ENCODE data around the gene USP49. TPM values are rescaled to one million over a fixed set of nuclear protein-coding genes. Genes with fewer than 3 reads are reported as not detected.

USP49 gene
- total and polyA plus RNA-seq, 2 of the 13 experiments (the other 11 are each of a cell fraction or from before 2014, with no cell fraction given) = 2.9 to 4.3 TPM

DNA sequence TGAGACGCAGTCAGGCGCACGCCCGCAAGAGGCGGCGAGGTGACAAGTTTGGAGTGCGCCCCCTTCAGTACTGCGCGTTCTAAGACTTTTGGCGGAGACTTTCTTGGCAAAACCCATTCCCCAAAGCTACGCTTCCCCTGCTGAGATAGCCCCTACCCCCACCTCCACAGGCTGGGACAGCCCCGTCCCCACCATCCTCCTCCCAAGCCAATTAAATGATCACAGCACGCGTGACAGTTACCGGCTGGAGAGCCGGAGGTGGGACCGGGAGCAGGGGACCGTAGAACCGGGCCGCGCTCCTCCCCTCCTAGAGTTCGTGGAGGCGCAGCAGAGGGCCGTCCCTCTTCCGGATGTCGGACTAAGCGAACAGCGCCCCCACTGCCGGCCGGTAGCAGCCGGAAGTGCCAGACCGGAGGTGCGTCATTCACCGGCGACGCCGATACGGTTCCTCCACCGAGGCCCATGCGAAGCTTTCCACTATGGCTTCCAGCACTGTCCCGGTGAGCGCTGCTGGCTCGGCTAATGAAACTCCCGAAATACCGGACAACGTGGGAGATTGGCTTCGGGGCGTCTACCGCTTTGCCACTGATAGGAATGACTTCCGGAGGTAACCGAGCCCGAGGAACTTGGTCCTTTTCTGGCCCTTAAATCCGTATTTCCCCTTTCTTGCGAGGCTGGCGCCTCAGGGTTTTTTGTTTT lies 107.8 kb downstream of the USP49 start, which contains the start of gene TOMM6 (continued):
- TF ChIP-seq, protein P1, sequence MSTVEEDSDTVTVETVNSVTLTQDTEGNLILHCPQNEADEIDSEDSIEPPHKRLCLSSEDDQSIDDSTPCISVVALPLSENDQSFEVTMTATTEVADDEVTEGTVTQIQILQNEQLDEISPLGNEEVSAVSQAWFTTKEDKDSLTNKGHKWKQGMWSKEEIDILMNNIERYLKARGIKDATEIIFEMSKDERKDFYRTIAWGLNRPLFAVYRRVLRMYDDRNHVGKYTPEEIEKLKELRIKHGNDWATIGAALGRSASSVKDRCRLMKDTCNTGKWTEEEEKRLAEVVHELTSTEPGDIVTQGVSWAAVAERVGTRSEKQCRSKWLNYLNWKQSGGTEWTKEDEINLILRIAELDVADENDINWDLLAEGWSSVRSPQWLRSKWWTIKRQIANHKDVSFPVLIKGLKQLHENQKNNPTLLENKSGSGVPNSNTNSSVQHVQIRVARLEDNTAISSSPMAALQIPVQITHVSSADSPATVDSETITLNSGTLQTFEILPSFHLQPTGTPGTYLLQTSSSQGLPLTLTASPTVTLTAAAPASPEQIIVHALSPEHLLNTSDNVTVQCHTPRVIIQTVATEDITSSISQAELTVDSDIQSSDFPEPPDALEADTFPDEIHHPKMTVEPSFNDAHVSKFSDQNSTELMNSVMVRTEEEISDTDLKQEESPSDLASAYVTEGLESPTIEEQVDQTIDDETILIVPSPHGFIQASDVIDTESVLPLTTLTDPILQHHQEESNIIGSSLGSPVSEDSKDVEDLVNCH (CRISPR knock-in tag; IDR thresholded peaks at IDR 0.05) = no peak; the same call in 1 of the 2 replicates
- peak; percentile 98 for TF ChIP-seq ERF (CRISPR knock-in tag; IDR thresholded peaks at IDR 0.05)
- no peak for TF ChIP-seq TRIM22 (IDR thresholded peaks at IDR 0.05)
- no peak for TF ChIP-seq DNMT1 (CRISPR knock-in tag; IDR thresholded peaks at IDR 0.05)
- 0 out of 2 replicates have a peak, but pooled peaks have one; percentile 44 for TF ChIP-seq ZNF180 (CRISPR knock-in tag; IDR thresholded peaks at IDR 0.05; ENCODE audit: borderline replicate concordance, low read depth)
- TF ChIP-seq HOXA3 (CRISPR knock-in tag; IDR thresholded peaks at IDR 0.05) = peak; percentile 99
- peak; percentile 52; the same call in 1 of the 2 replicates for TF ChIP-seq NFYB (CRISPR knock-in tag; IDR thresholded peaks at IDR 0.05)
- no peak for TF ChIP-seq FOXK2 (IDR thresholded peaks at IDR 0.05)
- TF ChIP-seq NKX3-1 (CRISPR knock-in tag; IDR thresholded peaks at IDR 0.05) = peak; percentile 53; the same call in 1 of the 2 replicates
- TF ChIP-seq ZNF549 (CRISPR knock-in tag; IDR thresholded peaks at IDR 0.05) = no peak
- TF ChIP-seq ZNF350 (CRISPR knock-in tag; IDR thresholded peaks at IDR 0.05; ENCODE audit: borderline replicate concordance, low read depth) = peak; percentile 95
- no peak for TF ChIP-seq TBL1XR1 (IDR thresholded peaks at IDR 0.05; ENCODE audit: borderline replicate concordance, low read length, partially characterized antibody)
- peak; percentile 42; the same call in 1 of the 2 replicates for TF ChIP-seq ZNF709 (CRISPR knock-in tag; IDR thresholded peaks at IDR 0.05)
- peak; percentile 100 for TF ChIP-seq PHF20 (CRISPR knock-in tag; IDR thresholded peaks at IDR 0.05)
- peak; percentile 76 for TF ChIP-seq GATAD2A (CRISPR knock-in tag; IDR thresholded peaks at IDR 0.05)
- TF ChIP-seq, protein P2, sequence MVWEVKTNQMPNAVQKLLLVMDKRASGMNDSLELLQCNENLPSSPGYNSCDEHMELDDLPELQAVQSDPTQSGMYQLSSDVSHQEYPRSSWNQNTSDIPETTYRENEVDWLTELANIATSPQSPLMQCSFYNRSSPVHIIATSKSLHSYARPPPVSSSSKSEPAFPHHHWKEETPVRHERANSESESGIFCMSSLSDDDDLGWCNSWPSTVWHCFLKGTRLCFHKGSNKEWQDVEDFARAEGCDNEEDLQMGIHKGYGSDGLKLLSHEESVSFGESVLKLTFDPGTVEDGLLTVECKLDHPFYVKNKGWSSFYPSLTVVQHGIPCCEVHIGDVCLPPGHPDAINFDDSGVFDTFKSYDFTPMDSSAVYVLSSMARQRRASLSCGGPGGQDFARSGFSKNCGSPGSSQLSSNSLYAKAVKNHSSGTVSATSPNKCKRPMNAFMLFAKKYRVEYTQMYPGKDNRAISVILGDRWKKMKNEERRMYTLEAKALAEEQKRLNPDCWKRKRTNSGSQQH (CRISPR knock-in tag; IDR thresholded peaks at IDR 0.05; ENCODE audit: low read depth) = no peak
- 0 out of 2 replicates have a peak, but pooled peaks have one; percentile 74 for TF ChIP-seq PRMT3 (CRISPR knock-in tag; IDR thresholded peaks at IDR 0.05; ENCODE audit: borderline replicate concordance, low read depth)
- TF ChIP-seq ZNF83 (CRISPR knock-in tag; IDR thresholded peaks at IDR 0.05; ENCODE audit: borderline replicate concordance) = peak; percentile 68; the same call in 1 of the 2 replicates
- no peak for TF ChIP-seq MATR3 (CRISPR knock-in tag; IDR thresholded peaks at IDR 0.05)
- TF ChIP-seq, protein P3, sequence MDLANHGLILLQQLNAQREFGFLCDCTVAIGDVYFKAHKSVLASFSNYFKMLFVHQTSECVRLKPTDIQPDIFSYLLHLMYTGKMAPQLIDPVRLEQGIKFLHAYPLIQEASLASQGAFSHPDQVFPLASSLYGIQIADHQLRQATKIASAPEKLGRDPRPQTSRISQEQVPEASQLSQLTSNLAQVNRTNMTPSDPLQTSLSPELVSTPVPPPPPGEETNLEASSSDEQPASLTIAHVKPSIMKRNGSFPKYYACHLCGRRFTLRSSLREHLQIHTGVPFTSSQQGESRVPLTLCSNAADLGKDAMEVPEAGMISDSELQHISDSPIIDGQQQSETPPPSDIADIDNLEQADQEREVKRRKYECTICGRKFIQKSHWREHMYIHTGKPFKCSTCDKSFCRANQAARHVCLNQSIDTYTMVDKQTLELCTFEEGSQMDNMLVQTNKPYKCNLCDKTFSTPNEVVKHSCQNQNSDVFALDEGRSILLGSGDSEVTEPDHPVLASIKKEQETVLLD (CRISPR knock-in tag; IDR thresholded peaks at IDR 0.05; ENCODE audit: low read depth) = peak; percentile 87
- TF ChIP-seq NFYC (CRISPR knock-in tag; IDR thresholded peaks at IDR 0.05) = peak; percentile 49
- TF ChIP-seq PPARG (CRISPR knock-in tag; conservative IDR thresholded peaks at IDR 0.05) = no peak; the same call in 1 of the 2 replicates
- peak; percentile 29; the same call in 1 of the 2 replicates for TF ChIP-seq WIZ (CRISPR knock-in tag; IDR thresholded peaks at IDR 0.05)
- TF ChIP-seq ZNF543 (CRISPR knock-in tag; IDR thresholded peaks at IDR 0.05) = no peak; the same call in 1 of the 2 replicates
- TF ChIP-seq CENPT (CRISPR knock-in tag; IDR thresholded peaks at IDR 0.05; ENCODE audit: low read depth) = peak; percentile 72; the same call in 1 of the 2 replicates
